HG02943 (cell line): ENCODE measurements around the gene HTR6.
"Not testable (repeated sequence)": the region's sequence is repeated elsewhere in the genome, so short reads cannot be mapped to it uniquely, and the experiment has no call there.

ENCODE experiments used
- ATAC-seq: cut with Tn5 transposase; IDR thresholded peaks from one replicate; pipeline ENCODE4 v1.9.1; 2021; ENCODE audit warnings: mild to moderate bottlenecking, low read depth, moderate library complexity; ENCODE audit not compliant: unreplicated experiment

HTR6 gene

GRCh38 chr1:19664453-19665185 lies at the start of gene HTR6:
HTR6 (plus strand) TSS chr1:19664875; CDS start chr1:19665754, 879 bp downstream.
- ATAC-seq, result no peak

DNA sequence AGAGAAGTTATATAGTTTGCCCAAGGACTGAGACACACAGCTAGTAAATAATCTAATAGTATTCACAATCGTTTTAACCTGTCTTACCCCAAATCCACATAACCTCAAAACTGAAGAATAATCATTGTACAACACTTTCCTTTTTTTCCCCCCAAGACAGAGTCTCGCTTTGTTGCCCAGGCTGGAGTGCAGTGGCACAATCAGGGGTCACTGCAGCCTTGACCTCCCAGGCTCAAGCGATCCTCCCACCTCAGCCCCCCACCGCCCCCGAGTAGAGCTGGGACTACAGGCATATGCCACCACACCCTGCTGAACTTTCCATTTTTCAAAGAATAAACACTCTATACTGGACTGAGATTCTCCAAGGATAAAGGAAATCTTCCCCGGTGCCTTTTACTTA lies 49.2 kb upstream of the HTR6 start:
- no peak for ATAC-seq

DNA sequence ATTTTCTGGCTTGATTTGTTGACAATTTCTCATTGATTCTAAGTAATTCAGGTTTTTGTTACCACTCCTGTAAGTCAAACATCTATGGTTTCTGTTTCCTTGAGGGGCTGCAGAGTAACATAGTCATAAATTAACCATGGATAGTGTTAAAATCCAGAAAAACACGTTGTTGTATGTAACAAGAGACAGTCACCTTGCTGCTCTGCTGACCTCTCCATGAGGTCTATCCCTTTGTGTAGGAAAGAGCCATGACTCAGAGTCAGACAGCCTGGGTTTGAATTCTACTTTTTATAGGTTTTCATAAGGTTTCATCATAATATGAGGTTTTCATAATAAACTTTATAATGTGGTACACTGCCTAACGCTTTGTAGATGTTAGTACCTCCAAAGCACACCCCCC lies 48.2 kb upstream of the HTR6 start:
- no peak for ATAC-seq

- no peak for ATAC-seq
Measured at GRCh38 chr1:19617376-19617775, 47.3 kb upstream of the HTR6 start.

GRCh38 chr1:19618428-19618827 lies 46.2 kb upstream of the HTR6 start:
- no peak for ATAC-seq

DNA sequence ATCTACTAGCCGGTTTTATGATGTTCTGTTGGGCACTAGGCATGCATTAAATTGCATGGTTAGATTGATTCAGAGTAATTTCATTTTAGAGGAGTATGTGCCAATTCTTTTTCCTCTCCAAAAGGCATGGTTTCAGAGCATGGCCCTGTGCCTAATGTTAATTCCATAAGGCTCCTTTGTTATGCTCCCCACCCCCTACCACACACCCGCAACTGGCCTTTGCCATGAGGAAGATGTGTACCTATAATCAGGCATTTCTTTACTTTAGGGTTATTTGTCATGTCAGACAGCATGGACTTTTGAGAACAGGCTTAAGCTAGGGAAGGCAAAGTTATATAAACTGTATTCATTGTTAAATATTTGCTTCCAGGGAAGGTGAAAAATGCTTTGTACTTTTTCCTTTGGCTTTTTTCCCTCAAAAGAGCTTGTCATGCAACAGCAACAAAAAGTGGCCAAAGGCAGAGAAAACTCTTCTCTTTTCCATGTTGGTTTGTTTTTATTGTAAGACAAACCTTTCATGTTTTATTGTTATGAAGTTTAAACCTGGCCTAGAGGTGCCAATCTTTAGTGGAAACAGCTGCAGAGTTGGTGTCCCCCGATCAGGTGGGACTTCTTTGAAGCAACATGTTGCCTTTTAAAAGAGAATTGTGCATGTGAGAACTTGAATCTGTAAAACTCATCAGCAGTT lies 44.8 kb upstream of the HTR6 start:
- no peak for ATAC-seq

- no peak for ATAC-seq
Measured at GRCh38 chr1:19620786-19621185, 43.9 kb upstream of the HTR6 start.

DNA sequence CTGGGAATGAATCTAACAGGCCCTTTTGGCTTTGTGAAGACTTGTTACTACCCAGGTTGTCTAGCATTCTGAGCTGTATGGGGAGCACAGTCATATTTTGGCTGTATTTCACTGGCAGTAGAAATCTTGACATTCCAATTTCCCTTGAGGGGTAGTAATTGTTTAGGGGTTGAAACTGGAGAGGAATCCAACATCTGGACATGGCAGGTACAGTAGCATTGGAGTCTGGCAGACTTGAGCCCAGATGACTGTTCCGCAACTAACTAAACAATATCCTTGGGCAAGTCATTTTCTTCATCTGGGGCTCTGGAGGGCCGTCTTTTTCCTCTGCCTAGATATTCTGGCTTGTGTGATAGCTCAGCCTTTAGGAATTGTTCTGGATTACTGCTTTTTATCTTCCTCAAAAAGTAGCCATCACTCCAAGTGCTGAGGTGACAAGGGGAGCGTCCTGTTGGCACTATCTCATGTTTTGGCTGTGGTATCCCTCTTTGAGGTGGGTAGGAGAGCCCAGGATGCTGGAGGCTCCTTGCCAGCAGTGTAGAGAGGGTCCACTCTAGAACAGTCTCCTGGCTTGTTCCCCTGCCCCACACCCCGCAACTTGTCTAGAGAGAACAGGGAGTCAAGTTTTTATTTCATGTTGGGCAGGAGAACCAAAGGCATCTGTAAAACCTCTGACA lies 43.3 kb upstream of the HTR6 start:
- ATAC-seq, result no peak

DNA sequence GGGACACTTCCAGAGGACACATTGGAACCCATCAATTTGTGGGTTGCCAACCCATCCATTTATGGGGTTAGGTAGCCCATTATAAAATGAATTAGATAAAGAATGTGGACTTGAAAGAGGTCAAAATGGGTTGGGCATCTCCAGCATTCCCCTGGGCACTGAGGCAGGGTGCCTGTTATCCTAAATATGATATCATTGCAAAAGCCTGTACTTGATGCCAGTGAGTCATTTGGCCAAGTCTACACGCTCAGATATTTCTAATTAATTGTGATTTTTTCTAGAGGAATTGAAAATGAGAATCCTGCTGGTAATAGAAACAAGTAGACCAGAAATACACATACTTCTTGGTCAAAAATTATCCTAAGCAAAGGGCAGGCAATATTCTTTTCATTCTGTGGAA lies 42.5 kb upstream of the HTR6 start:
- no peak for ATAC-seq

DNA sequence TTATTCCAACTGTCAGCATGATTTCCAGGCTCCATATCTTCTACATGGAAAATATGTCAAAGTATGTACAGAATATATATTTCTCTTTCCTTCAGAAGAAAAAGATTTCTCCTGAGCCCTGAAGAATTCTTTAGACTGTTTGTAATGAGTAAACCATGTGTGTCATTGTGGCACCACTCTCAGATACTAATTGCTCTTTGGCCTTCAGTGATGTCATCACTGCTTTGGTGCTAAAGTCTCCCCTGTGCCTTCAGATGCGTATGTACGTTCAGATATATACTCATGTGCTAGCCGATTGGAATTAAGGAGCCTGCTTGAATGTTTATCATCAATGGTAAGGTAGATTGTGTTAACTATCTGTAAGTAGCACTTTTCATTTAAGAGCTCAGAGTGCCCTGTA lies 41.2 kb upstream of the HTR6 start:
- no peak for ATAC-seq

DNA sequence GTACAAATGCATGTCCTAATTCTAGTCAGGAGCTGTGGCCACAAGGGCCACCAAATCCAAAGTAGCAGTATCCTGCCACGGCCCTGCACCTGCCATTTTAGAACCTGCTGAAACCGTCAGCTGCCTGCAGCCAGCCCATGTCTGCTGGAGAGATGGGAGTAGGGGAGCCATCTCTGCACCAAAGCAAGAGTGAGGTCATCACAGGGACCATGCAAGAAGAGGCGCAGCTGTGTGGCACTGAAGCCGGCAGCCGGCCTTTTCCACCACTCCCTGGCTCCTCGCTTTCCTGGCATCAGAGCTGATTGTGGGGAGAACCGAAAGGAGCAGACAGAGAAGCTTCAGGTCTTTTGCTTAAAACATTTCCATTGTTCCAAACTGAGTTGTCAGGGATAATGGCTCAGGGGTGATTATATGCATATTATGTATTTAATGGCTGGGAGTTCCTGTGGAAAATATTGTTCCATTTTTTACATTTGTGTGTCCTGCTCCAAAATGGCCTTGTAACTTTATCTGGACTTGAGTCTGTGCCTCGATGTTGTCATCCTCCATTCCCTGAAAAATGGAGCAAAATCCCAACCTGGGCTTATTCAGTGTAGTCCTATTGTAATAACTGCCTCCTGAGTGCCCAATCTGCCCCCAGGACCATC lies 39.3 kb upstream of the HTR6 start:
- no peak for ATAC-seq

DNA sequence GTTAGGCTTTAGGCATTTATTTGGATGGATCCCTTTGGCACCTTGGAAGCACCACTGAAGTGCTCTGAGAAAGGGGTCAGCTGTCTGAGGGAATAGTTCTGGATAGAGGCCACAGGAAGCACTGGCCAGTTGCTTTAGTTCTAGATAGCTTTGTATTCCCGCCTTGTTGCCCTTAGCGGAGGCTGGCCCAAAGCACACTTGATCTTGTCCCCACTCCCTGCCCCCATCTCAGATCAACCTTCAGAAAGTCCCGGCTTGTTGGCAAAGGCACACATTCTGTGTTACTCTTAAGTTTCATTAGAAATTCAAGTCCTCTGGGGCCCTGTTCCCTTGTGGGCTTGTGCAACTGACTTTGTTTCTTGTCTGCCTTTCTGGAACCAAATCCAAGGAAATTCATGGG lies 35.8 kb upstream of the HTR6 start:
- ATAC-seq, result no peak

DNA sequence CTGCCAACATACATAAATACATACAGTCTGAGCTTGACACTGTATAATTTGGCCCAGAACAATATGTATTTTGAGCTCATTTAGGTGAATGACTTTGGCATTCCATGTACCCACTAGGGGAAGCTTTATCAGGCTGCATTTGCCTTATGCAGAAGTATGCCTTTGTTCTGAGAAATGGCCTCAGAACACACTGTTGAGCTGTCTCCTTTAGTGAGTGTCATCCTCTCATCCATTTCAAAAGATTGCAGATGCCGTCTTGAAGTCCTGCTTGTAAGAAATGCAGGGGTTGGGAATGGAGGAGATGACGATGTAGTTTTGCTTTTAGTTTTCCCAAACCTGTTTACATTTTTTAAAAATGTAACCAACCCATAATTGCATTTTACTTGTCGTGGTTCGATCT lies 35.3 kb upstream of the HTR6 start:
- no peak for ATAC-seq

DNA sequence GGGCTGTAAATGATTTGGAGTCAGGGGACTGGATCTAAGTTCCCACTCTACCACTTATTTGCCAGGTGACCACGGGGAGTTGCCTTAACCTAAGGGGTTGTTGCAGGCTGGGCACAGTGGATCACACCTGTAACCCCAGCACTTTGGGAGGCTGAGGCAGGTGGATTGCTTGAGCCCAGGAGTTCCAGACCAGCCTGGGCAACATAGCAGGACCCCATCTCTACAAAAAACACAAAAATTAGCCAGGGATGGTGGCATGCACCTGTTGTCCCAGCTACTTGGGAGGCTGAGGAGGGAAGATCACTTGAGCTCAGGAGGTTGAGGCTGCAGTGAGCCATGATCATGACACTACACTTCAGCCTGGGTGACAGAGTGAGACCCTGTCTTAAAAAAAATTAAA lies 34.5 kb upstream of the HTR6 start:
- not testable (repeated sequence) for ATAC-seq

- no peak for ATAC-seq
Measured at GRCh38 chr1:19630720-19631395, 33.8 kb upstream of the HTR6 start.

DNA sequence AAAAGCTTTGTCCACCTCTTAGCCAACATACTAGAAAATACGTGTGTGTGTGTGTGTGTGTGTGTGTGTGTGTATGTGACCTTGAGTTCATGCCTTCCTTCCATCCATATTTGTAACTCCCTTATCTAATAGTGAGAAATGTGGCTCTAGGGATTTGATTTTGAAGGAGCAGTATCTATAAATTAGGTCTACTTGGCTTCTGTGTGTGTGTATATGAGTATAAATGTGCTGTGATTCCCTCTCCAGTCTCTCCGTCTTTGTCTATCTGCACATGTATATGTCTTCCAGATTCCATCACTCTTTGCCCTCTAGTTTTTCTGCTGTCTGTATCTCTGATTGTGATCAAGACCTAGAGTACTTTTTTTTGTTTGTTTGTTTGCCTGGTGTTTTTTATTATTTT lies 32.5 kb upstream of the HTR6 start:
- no peak for ATAC-seq

DNA sequence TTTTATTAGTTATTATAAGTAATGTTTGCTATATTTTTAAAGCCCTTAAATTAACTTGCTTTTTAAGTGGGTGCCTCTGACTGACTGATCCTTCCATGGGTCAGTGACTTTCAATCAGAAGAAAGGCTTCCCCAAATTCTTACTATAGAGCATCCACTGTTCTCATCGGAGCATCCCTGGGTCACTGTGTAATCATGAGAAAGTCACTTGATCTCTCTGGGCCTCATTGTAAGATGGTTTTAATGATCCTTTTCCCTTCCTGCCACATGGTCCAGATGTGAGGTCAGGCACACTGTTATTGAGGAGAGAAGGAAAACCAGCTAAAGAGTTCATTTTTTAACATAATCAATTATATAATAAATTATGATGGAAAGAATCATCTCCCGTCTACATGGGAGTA lies 31.6 kb upstream of the HTR6 start:
- no peak for ATAC-seq

DNA sequence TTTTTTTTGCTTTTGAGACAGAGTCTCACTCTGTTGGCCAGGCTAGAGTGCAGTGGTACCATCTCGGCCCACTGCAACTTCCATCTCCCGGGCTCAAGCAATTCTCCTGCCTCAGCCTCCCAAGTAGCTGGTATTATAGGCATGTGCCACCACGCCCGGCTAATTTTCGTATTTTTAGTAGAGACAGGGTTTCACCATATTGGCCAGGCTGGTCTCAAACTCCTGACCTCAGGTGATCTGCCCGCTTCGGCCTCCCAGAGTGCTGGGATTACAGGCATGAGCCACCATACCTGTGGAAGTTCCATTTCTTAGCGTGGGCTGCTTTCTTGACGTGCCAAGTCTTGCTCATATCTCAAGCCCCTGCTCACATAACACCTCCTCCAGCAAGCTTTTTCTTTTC lies 29.6 kb upstream of the HTR6 start:
- not testable (repeated sequence) for ATAC-seq

GRCh38 chr1:19635646-19636045 lies 29.0 kb upstream of the HTR6 start:
- no peak for ATAC-seq

DNA sequence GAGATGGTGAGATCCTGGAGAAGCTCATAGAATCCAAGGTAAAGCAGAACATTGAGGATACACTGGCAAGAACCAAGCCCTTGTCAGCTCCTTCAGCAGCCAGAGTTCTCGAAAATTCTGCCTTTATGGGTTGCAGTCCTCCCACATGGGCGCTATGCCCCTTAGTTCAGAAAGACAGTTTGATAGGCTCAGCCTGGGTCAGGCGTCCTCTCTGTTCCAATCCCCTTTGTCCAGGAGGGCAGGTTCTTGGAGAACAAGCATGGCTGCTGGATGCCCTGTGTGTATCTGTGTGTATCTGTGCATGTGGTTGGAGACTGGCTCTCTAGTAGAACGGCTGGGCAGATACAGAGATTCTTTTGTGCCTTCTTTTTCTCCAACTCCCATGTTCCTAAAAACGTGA lies 28.6 kb upstream of the HTR6 start:
- ATAC-seq, result no peak

- ATAC-seq, result not testable (repeated sequence)
Measured at GRCh38 chr1:19636749-19637148, 27.9 kb upstream of the HTR6 start.
